Esophagus muscularis mucosa (tissue), 3 donors: ENCODE measurements around the gene DPF3.

Source experiments
- CTCF ChIP-seq, 3 experiments: fragments of 200-600 bp in 2 of 3; fragments of 450-650 bp in 1 of 3; sonication (generic) in 2 of 3; IDR thresholded peaks; one replicate each; pipeline ENCODE4 v1.5.1; 2017 to 2019; ENCODE audit warnings: antibody characterized with exemption in 3 of 3, mild to moderate bottlenecking in 2 of 3, moderate library complexity in 1 of 3
- POLR2AphosphoS5 ChIP-seq, 2 donors: sonication (generic); formaldehyde crosslinking; IDR thresholded peaks; one replicate each; pipeline ENCODE4 v1.6.1; 2017; ENCODE audit warnings: antibody characterized with exemption in 2 of 2

- no peak for TF ChIP-seq CTCF (IDR thresholded peaks at IDR 0.05)
- TF ChIP-seq POLR2AphosphoS5 (IDR thresholded peaks at IDR 0.05) = no peak
Observed at GRCh38 chr14:72598306-72598705, 295.6 kb downstream of the DPF3 start.
